Measurements from ENCODE around the gene EIF1AX.
"Not testable (repeated sequence)": the region's sequence is repeated elsewhere in the genome, so short reads cannot be mapped to it uniquely, and the experiment has no call there.

DNA sequence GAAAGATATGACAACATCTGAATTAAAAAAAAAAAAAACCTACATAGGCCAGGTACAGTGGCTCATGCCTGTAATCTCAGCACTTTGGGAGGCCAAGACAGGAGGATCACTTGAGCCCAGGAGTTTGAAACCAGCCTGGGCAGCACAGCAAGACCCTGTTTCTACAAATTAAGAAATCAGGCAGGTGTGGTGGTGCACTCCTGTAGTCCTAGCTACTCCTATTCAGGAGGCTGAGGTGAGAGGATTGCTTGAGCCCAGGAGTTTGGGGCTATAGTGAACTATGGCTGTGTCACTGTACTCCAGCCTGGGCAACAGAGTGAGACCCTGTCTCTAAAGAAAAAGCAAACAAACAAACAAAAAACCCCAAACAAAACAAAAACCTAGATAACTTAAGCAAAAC is 20.9 kb upstream of the EIF1AX start:
- TF ChIP-seq LCOR (CRISPR knock-in tag; IDR thresholded peaks at IDR 0.05); JUND (IDR thresholded peaks at IDR 0.05; ENCODE audit: borderline replicate concordance, low read depth, low read length); JUND (tag; IDR thresholded peaks at IDR 0.05; ENCODE audit: borderline replicate concordance, low read depth, low read length); ILK (tag; IDR thresholded peaks at IDR 0.05; ENCODE audit: borderline replicate concordance, low read depth); U2AF1 (optimal IDR thresholded peaks at IDR 0.05; ENCODE audit: low read depth, low read length): not testable (repeated sequence)
- TF ChIP-seq, protein P1, sequence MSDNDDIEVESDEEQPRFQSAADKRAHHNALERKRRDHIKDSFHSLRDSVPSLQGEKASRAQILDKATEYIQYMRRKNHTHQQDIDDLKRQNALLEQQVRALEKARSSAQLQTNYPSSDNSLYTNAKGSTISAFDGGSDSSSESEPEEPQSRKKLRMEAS (CRISPR knock-in tag; IDR thresholded peaks at IDR 0.05) = not testable (repeated sequence)
- TF ChIP-seq, protein P2, sequence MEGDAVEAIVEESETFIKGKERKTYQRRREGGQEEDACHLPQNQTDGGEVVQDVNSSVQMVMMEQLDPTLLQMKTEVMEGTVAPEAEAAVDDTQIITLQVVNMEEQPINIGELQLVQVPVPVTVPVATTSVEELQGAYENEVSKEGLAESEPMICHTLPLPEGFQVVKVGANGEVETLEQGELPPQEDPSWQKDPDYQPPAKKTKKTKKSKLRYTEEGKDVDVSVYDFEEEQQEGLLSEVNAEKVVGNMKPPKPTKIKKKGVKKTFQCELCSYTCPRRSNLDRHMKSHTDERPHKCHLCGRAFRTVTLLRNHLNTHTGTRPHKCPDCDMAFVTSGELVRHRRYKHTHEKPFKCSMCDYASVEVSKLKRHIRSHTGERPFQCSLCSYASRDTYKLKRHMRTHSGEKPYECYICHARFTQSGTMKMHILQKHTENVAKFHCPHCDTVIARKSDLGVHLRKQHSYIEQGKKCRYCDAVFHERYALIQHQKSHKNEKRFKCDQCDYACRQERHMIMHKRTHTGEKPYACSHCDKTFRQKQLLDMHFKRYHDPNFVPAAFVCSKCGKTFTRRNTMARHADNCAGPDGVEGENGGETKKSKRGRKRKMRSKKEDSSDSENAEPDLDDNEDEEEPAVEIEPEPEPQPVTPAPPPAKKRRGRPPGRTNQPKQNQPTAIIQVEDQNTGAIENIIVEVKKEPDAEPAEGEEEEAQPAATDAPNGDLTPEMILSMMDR (IDR thresholded peaks at IDR 0.05 in 2 of 3, conservative IDR thresholded peaks at IDR 0.05 in 1 of 3; ENCODE audit: insufficient read depth in 2 of 3, low read depth in 1 of 3, low read length in 3 of 3) = not testable (repeated sequence)
